HG03097 (cell line): Measurements from ENCODE around the gene NISCH.
A peak's percentile ranks its signal among the peaks of the same experiment; 100 is the strongest.

Source experiments
- ATAC-seq: cut with Tn5 transposase; IDR thresholded peaks from one replicate; pipeline ENCODE4 v1.9.1; 2021; ENCODE audit not compliant: unreplicated experiment, low FRiP score

NISCH gene

GRCh38 chr3:52534281-52535183 is 79.1 kb downstream of the NISCH start:
- no peak for ATAC-seq

- ATAC-seq: no peak
Measured at GRCh38 chr3:52535411-52536111, 80.2 kb downstream of the NISCH start.

GRCh38 chr3:52536112-52536368 is 80.6 kb downstream of the NISCH start:
- no peak for ATAC-seq

GRCh38 chr3:52536369-52537164 is 81.2 kb downstream of the NISCH start, which contains the start of gene UQCC5:
TSS of gene UQCC5 (plus strand) at chr3:52536605. CDS start at chr3:52536756, 151 bp downstream.
- ATAC-seq: peak; percentile 84

GRCh38 chr3:52537165-52537620 is 81.8 kb downstream of the NISCH start:
- no peak for ATAC-seq

- no peak for ATAC-seq
Measured at GRCh38 chr3:52537726-52538421, 82.5 kb downstream of the NISCH start.

GRCh38 chr3:52539010-52539653 is 83.7 kb downstream of the NISCH start:
- ATAC-seq: no peak

- ATAC-seq: no peak
Measured at GRCh38 chr3:52541050-52541449, 85.6 kb downstream of the NISCH start.
